Measurements from ENCODE around the gene YTHDF1.

YTHDF1 gene

GRCh38 chr20:63202811-63203526 is 13.0 kb downstream of the YTHDF1 start:
- Histone ChIP-seq H3K4me3 (ENCODE audit: low read depth, low read length) (no peak overlapping the region), H2AFZ (no peak overlapping the region), H3K36me3 (ENCODE audit: control insufficient read depth, insufficient read depth, low read length) (no peaks in the 10 kb centered on the region), H3K4me2 (ENCODE audit: low read length) (no peak overlapping the region), H3K4me1 (peaks cover 5% of the 10 kb centered on the region), H3K9ac (no peak overlapping the region), H3K9me3 (ENCODE audit: control insufficient read depth, low read length) (no peaks in the 10 kb centered on the region), H3K79me2 (peaks cover 57% of the 10 kb centered on the region), H3K27ac (no peak overlapping the region), H3K27me3 (ENCODE audit: control insufficient read depth, insufficient read depth, low read length) (no peaks in the 10 kb centered on the region)
- no peak for TF ChIP-seq CTCF (IDR thresholded peaks at IDR 0.05)

DNA sequence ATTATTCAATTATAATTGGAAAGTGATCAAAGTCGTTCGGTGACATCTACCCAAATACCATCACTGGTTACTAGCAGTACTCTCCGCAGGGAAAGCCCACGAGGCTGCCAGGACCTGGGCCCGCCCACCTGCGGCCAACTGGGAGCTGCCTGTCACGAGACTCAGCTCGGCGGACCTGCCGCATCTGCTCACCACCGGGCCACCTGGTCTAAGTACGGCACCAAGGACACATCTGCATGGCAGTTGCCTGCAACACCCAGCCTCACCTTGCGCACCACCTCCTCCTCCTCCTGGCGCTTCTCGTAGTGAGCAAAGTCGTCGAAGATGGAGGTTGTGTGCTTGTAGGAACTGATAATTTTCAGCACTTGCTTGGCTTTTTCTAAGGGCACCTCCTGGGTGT is 13.9 kb downstream of the YTHDF1 start:
- peaks cover 54% of the 10 kb centered on the region for H3K79me2 ChIP-seq

DNA sequence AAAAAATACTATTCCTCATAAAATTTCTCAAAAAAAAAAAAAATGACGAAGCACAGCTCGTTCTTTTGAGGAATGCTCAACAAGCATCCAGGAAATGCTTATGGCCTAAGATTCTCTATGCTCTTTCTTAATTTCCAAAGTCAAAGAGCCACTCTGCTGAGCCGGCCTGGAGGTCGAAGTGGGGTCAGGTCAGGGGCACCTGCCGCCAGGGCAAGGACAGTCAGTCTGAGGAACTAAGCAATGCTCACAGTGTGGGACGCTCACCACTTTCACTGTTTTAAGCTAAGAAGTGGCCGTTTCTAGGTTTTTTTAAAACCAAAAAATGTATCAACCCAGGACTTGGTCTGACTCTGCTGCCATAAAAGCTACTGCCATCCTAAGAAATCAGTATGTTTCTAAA is 17.3 kb downstream of the YTHDF1 start:
- Histone ChIP-seq H3K4me1 (peaks cover 5% of the 10 kb centered on the region), H3K4me2 (ENCODE audit: low read length) (no peak overlapping the region), H3K4me3 (ENCODE audit: low read depth, low read length) (no peak overlapping the region), H3K27ac (no peak overlapping the region), H2AFZ (no peak overlapping the region), H3K36me3 (ENCODE audit: control insufficient read depth, insufficient read depth, low read length) (no peaks in the 10 kb centered on the region), H3K27me3 (ENCODE audit: control insufficient read depth, insufficient read depth, low read length) (no peaks in the 10 kb centered on the region), H3K9me3 (ENCODE audit: control insufficient read depth, low read length) (no peaks in the 10 kb centered on the region), H3K9ac (no peak overlapping the region), H3K79me2 (peaks cover 36% of the 10 kb centered on the region)
- TF ChIP-seq CTCF (IDR thresholded peaks at IDR 0.05), result no peak

More for the DNA sequence above, 13.9 kb downstream of the YTHDF1 start:
- no peaks in the 10 kb centered on the region for H3K36me3 ChIP-seq (ENCODE audit: control insufficient read depth, insufficient read depth, low read length)
- H3K9ac ChIP-seq, result no peak overlapping the region
- TF ChIP-seq CTCF (IDR thresholded peaks at IDR 0.05), result no peak
- no peak overlapping the region for H3K27ac ChIP-seq
- H3K27me3 ChIP-seq (ENCODE audit: control insufficient read depth, insufficient read depth, low read length), result no peaks in the 10 kb centered on the region
- peaks cover 5% of the 10 kb centered on the region for H3K4me1 ChIP-seq
- no peaks in the 10 kb centered on the region for H3K9me3 ChIP-seq (ENCODE audit: control insufficient read depth, low read length)
- no peak overlapping the region for H2AFZ ChIP-seq
- no peak overlapping the region for H3K4me2 ChIP-seq (ENCODE audit: low read length)
- no peak overlapping the region for H3K4me3 ChIP-seq (ENCODE audit: low read depth, low read length)

DNA sequence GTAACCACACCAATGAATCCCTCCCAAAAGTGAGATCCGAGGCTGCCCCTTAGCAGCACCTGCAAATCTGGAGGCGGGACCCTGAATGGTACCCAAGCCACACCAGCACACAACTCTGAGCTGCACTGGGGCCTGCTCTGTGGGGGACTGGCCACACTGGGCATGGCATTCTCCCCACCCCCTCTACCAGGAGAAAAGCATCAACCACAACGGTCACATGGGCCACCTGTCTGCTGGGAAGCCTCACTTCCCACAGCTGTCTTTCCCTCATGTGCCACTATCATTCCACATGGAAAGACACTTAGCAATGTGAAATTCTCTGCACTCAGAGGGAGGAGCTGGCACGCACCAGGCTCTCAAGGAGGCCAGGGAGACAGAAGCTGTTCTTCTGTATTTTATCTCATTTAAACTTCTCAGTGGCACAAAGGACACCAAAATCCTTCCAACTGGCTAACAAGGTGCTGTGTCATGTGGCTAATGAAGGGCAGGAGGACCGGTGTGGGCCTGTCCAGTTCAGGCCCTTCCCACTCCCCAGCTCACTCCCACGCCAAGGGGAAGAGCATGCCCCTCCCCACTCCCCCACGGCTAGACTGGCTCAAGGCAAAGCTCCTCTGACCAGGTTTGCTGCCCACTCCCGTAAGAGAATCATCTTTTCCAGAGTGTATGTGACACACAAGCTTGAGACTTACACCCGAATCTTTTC is 19.0 kb downstream of the YTHDF1 start:
- Histone ChIP-seq H3K4me3 (ENCODE audit: low read depth, low read length) (no peak overlapping the region), H3K9ac (no peak overlapping the region), H3K27me3 (ENCODE audit: control insufficient read depth, insufficient read depth, low read length) (no peaks in the 10 kb centered on the region), H3K79me2 (peaks cover 23% of the 10 kb centered on the region), H3K4me1 (peaks cover 5% of the 10 kb centered on the region), H3K27ac (no peak overlapping the region), H2AFZ (no peak overlapping the region), H3K4me2 (ENCODE audit: low read length) (no peak overlapping the region), H3K9me3 (ENCODE audit: control insufficient read depth, low read length) (no peaks in the 10 kb centered on the region), H3K36me3 (ENCODE audit: control insufficient read depth, insufficient read depth, low read length) (no peaks in the 10 kb centered on the region)
- TF ChIP-seq CTCF (IDR thresholded peaks at IDR 0.05), result no peak
